Stomach (tissue), 4 donors: Measurements from ENCODE around the gene SAP30.

ENCODE experiments used
- CTCF ChIP-seq, 7 experiments: fragments of 450-650 bp in 4 of 7; fragments of 200-600 bp in 3 of 7; sonication (generic) in 3 of 7; IDR thresholded peaks; one replicate each; pipeline ENCODE4 v1.5.1; 2016 to 2019; ENCODE audit warnings: antibody characterized with exemption in 7 of 7, control low read depth in 2 of 7, mild to moderate bottlenecking in 1 of 7
- EP300 ChIP-seq: sonication (generic); formaldehyde crosslinking; IDR thresholded peaks from one replicate; pipeline ENCODE4 v1.6.1; 2017; ENCODE audit warnings: antibody characterized with exemption
- POLR2A ChIP-seq, 4 donors: fragments of 450-650 bp; IDR thresholded peaks; one replicate each; pipeline ENCODE4 v1.6.1; 2016; ENCODE audit warnings: antibody characterized with exemption in 4 of 4, control low read depth in 2 of 4, mild to moderate bottlenecking in 1 of 4, moderate library complexity in 1 of 4
- POLR2AphosphoS5 ChIP-seq, 3 donors: sonication (generic); formaldehyde crosslinking; IDR thresholded peaks; one replicate each; pipeline ENCODE4 v1.6.1; 2016; ENCODE audit warnings: antibody characterized with exemption in 3 of 3

GRCh38 chr4:173345648-173346047 lies 25.1 kb upstream of the SAP30 start:
- TF ChIP-seq CTCF (IDR thresholded peaks at IDR 0.05): no peak
- no peak for TF ChIP-seq EP300
- TF ChIP-seq POLR2A (IDR thresholded peaks at IDR 0.05): no peak
- no peak for TF ChIP-seq POLR2AphosphoS5 (IDR thresholded peaks at IDR 0.05)
